WERI-Rb-1 (cell line): Measurements from ENCODE around the gene ABCC11.

ENCODE experiments used
- DNase-seq: peaks from one replicate; pipeline ENCODE4 v3.0.0-alpha.2; 2020
- H3K27ac ChIP-seq: fragments of 250-450 bp; sonication (Bioruptor Pico); 2 replicates; pipeline ENCODE4 v1.5.1; 2020; ENCODE audit warnings: mild to moderate bottlenecking, moderate library complexity
- H3K27me3 ChIP-seq: fragments of 250-450 bp; sonication (Bioruptor Pico); 2 replicates; pipeline ENCODE4 v1.5.1; 2021; ENCODE audit warnings: mild to moderate bottlenecking, low read depth, moderate library complexity; ENCODE audit not compliant: insufficient read depth, severe bottlenecking
- H3K36me3 ChIP-seq: fragments of 250-450 bp; sonication (Bioruptor Pico); 2 replicates; pipeline ENCODE4 v1.5.1; 2020; ENCODE audit warnings: mild to moderate bottlenecking, moderate library complexity
- H3K4me3 ChIP-seq: 2 replicates; pipeline ENCODE4 v1.5.1; 2011; ENCODE audit warnings: low read depth, mild to moderate bottlenecking, control low read depth, low read length
- H3K9me3 ChIP-seq: fragments of 250-450 bp; sonication (Bioruptor Pico); 2 replicates; pipeline ENCODE4 v1.5.1; 2021; ENCODE audit warnings: mild to moderate bottlenecking, moderate library complexity; ENCODE audit not compliant: severe bottlenecking
- CTCF ChIP-seq: IDR thresholded peaks from 2 replicates; pipeline ENCODE4 v1.5.1; 2011; ENCODE audit warnings: low read depth, mild to moderate bottlenecking, control low read depth, inconsistent platforms, low read length

Gene ABCC11

GRCh38 chr16:48204825-48205151 lies 42.6 kb downstream of the ABCC11 start:
- no peak for DNase-seq
- Histone ChIP-seq H3K4me3 (no peak overlapping the region), H3K36me3 (no peaks in the 10 kb centered on the region), H3K9me3 (no peaks in the 10 kb centered on the region), H3K27ac (no peak overlapping the region), H3K27me3 (no peaks in the 10 kb centered on the region)
- no peak for TF ChIP-seq CTCF

DNA sequence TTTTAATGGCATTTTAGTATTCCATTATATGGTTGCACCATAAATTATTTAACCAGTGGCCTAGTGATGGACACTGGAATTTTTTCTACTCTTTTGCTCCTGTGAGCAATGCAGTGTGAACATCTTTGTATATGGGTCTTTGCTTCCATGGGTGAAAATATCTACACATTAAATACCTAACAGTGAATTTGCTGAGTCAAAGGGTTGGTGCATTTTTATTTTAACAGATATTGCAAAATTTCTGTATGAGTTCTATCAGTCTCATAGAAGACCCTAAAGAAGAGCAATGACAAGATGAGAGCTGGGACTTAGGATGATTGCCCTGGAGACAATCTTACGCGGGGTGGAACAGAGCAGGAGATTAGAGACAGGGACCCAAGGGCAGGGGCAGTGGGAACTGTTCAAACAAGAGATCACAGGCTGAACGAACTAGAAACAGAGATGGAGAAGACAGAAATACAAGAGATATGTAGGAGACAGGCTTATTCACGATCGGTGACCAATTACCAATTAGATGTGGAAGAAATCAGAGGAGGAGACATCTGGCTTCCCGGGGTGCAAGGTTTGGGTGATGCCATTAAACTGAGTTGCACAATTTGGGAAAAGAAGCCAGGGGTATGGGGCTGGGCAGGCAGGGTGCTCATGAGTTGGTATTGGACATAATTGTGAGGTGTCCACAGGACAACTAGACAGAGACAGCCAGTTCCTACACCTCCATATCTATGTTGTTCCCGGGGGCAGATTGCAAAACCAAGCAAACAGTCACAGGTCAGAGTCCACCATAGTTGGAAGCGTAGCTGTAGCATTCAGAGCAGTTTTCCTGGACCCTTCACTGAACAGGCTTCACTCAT lies 43.1 kb downstream of the ABCC11 start:
- TF ChIP-seq CTCF = no peak
- Histone ChIP-seq H3K9me3 (no peaks in the 10 kb centered on the region), H3K27me3 (no peaks in the 10 kb centered on the region), H3K27ac (no peak overlapping the region), H3K36me3 (no peaks in the 10 kb centered on the region), H3K4me3 (no peak overlapping the region)
- no peak for DNase-seq

GRCh38 chr16:48201515-48202201 lies 45.7 kb downstream of the ABCC11 start:
- peak; percentile 41 for DNase-seq
- no peaks in the 10 kb centered on the region for H3K27me3 ChIP-seq
- no peaks in the 10 kb centered on the region for H3K9me3 ChIP-seq
- no peak for TF ChIP-seq CTCF
- no peak overlapping the region for H3K4me3 ChIP-seq
- no peaks in the 10 kb centered on the region for H3K36me3 ChIP-seq
- no peak overlapping the region for H3K27ac ChIP-seq

GRCh38 chr16:48197294-48197693 lies 50.0 kb downstream of the ABCC11 start:
- Histone ChIP-seq H3K36me3 (no peaks in the 10 kb centered on the region), H3K27me3 (no peaks in the 10 kb centered on the region), H3K4me3 (no peak overlapping the region), H3K27ac (no peak overlapping the region), H3K9me3 (no peaks in the 10 kb centered on the region)
- no peak for DNase-seq
- no peak for TF ChIP-seq CTCF

- no peak for TF ChIP-seq CTCF
- H3K27me3 ChIP-seq = no peaks in the 10 kb centered on the region
- no peaks in the 10 kb centered on the region for H3K36me3 ChIP-seq
- H3K4me3 ChIP-seq = no peak overlapping the region
- no peaks in the 10 kb centered on the region for H3K9me3 ChIP-seq
- DNase-seq = peak; percentile 36
- no peak overlapping the region for H3K27ac ChIP-seq
Measured at GRCh38 chr16:48194828-48195556, 52.3 kb downstream of the ABCC11 start.
